Stimulated activated CD8-positive, alpha-beta memory T cell treated with anti-CD3 and anti-CD28 coated beads, Interleukin-15, amount 100 ng/mL, for 1 hour (primary cell): ENCODE results near the gene WDR44.
"Not testable (repeated sequence)": the region's sequence is repeated elsewhere in the genome, so short reads cannot be mapped to it uniquely, and the experiment has no call there.

Source experiments
- DNase-seq: peaks from one replicate; pipeline ENCODE4 v3.0.0-alpha.2; 2020; ENCODE audit warnings: low read depth

The WDR44 gene

DNA sequence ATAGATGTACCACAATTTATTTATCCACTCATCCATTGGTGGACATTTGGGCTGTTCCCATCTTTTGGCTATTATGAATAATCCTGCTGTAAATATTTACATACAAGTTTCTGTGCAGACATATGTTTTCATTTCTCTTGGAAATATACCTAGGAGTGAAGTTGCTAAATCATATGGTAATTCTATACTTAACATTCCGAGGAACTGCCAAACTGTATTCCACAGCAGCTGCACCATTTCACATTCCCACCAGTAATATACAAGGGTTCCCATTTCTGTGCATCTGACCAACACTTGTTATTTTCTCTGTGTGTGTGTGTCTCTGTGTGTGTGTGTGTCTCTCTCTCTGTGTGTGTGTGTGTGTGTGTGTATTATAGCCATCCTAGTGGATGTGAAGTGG lies 134.3 kb downstream of the WDR44 start:
- no peak for DNase-seq

DNA sequence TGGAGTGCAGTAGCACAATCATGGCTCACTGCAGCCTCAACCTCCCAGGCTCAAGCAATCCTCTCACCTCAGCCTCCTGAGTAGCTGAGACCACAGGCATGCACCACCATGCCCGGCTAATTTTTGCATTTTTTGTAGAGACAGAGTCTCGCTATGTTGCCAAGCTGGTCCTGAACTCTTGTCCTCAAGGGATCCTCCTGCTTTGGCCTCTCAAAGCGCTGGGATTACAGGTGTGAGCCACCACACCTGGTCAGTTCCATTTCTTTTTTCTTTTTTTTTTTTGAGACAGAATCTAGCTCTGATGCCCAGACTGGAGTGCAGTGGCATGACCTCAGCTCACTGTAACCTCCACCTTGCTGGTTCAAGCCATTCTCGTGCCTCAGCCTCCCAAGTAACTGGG lies 136.5 kb downstream of the WDR44 start:
- not testable (repeated sequence) for DNase-seq

DNA sequence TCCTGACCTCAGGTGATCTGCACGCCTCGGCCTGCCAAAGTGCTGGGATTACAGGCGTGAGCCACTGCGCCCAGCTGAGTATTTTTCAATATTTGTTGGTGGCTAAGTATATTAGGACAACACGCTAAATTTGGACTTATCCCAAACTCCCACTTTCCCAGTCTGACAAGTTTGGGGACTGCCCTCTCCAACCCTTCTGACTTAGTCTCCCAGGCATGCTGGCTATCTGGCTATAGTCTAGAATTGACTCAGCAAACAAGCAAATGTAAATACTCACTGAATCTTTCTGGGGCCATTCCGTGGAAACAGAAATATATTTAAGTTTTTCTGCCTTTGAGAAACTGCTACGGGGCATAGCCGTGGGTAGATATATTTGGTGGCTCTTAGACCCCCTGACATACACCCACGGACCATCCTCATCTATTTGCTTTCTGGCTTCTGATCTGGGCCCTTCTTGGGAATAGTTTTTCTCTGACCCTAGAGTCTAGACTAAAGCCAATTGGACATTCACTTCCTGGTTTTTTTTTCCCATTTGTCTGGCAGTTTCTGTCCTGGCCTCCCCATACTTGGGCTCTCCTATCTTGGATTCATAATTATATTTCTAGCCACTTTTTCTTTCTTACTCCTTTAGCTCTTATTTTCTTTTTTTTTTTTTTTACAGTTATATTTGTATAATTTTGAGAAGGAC lies 138.5 kb downstream of the WDR44 start:
- no peak for DNase-seq

DNA sequence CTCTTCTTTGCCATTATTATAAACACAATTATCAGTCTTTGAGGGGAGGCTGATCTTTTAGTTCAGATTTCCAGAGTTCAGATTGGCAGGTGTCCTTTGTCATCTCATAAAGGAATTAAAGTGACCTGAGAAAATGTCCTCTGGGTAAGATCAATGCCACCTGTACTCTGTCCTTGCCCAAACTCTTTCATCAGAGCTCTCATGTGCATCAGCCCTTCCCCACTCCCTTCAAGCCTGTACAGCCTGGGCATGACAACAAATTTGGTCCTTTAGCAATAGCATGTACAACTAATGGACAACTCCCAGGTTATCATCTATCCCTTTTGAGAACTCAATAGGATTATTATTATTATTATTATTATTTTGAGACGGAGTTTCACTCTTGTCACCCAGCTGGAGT lies 140.8 kb downstream of the WDR44 start:
- DNase-seq: not testable (repeated sequence)

DNA sequence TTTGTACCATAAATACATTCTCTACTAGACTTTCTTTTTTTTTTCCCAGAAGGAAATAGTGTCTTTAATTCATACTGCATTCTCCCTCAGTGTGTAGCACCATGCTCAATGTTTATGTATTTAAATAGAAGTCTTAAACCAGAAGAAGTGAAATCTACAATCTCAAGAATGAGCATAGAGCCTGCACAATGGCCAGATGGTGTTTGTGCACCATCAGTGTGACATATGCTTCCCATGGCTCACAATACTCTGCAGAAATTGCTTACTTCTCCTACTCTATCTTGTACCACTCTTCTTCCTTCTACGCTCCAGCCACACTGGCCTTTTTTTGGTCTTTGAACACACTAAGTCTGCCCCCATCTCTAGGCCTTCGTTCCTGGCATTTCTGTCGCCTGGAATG lies 147.1 kb downstream of the WDR44 start:
- no peak for DNase-seq

DNA sequence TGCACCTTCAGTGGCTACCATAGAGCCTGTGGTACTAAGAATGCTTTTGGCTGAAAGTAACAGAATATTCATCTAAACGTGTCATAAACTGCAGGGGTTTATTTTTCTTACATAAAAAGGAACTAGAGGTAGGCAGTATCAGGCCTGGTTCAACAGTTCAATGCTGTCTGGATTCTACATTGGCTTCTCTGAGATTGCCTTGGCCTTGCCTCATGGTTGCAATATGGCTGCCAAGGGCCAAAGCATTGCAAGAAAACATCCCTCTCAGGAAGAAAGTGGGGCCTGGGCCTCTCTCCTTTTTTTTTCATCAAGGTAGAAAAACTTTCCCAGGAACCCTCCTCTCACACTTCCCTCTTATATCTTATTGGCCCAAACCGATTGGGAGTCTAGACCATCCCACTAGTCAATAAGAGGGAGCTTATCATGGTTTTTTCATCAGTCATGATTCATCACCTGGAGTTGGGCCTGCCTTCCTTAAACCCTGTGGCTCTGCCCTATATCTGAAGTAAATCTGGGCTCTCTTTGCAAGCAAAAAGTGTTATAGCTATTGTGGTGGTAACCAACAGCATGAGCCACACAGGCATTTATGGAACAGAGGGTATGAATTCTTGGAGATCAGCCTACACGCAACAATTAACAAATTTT lies 147.9 kb downstream of the WDR44 start:
- DNase-seq: no peak

DNA sequence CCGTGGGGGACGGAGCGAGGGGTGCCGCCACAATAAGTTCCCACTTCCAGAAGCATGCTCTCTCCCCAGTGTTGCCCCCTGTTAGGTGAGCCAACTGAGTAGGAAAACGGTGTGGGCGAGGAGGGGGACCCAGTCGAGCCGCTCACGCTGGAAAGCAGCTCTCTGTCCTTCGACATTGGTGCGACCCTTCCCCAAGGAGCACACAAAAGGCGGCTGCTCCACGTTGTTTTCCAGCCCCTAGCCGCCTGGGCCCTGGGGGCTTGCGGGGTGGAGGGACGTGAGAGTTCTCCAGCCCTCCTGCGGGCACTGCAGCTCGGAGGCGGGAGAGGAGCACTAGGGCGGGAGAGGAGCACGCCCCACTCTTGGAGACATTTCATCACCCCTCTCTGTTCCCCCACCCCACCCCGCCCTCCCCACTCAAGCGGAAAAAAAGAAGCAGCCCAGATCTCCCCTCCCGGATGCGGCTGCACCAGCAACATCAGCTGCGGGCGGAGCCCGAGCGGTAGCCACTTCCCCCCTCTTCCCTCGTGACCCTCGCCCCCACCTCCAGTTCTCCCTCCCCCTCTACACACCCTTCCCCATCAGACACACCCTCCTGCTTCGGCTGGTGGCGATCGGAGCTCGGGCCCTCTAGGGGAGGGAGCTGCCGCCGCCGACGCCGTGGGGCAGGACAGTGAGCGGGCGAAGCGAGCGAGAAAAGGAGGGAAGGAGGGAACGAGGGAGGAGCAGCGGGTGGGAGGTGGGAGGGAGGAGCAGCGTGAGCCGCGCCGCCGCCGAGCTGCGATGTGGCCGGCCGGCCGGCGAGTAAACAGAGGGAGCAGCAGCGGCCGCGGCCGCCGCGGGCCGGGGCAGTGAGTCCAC lies 149.4 kb downstream of the WDR44 start, which contains the start of gene DOCK11:
TSS of gene DOCK11 (plus strand) at position 755 of the 861 bp plus-strand sequence. CDS start 157 bp downstream, outside the sequence.
- DNase-seq: peak; percentile 54

DNA sequence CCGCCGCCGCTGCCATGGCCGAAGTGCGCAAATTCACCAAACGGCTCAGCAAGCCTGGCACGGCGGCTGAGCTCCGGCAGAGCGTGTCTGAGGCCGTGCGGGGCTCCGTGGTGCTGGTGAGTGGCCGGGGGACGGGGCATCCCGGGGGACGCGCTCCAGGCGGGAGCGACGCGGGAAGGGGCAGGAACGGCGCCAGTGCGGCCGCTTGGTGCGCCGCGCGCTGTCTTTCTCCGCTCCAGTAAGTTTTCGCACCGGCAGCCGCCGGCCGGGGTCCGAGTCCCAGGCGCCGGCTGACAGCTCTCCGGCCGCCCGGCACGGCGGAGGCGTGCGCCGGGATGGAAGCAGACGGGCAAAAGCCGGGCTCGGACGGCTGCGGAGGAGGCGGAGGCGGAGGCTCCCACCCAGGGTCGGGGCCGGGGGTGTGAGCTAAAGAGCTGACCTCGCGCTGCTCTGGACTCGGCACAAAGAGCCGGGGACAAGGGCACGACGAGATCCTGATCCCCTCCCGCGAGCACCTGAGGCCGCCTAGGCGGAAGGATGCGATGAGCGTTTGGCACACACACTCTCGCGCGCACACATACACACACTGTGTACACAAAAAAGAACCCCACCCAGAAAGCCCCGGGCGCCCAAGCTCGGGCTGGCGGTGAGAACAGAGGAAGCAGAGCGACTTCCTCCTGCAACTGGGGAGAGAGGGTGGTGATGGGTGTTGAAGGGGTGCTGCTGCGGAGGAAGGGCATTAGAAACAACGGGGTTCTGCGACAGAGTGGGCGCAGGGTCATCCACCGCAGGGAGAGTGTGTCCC lies 150.3 kb downstream of the WDR44 start:
- DNase-seq: peak; percentile 55

DNA sequence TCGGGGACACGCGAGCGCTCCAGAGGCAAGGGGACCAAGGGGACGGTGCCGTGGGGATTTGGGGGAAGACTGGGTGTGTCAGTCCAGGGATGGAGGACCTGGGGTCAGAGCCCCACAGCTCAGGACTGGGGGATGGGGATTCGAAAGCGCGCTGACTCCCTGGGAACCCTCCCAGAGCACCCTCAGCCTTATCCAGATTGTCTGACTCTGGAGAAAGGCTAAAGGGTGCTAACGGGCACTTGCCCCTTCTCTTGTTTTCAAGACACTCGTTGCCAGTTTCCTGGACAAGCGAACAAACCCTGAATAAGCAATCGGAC lies 150.8 kb downstream of the WDR44 start:
- DNase-seq: no peak

DNA sequence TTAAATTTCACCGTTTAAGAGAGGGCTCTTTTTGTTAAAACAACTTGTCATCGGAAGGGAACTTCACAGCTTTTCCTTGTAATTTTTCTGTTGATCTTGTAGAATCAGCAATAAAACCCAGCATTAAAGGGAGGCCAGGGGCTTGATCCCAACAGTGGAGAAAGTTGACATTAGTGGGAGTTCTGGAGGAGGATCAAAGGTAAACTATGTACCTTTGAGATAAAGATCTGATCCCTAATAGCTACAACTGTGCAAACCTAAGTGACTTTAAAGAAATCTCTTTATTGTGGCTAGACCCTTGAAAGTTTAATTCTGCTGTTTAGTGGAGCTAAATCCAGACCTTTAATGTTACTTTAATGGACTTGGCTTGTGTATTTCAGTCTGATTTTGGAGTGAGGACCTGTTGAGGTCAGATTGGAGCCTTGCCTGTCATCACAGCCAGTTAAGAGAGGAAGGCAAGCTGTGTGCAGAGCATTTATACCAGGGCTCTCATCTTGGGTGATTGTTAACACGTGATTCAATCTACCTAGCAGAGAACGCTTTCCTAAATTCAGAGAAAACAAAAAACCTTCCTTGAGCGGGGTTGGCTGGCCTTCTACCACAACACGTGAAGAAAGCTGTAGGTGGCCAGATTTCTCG lies 151.4 kb downstream of the WDR44 start:
- no peak for DNase-seq

DNA sequence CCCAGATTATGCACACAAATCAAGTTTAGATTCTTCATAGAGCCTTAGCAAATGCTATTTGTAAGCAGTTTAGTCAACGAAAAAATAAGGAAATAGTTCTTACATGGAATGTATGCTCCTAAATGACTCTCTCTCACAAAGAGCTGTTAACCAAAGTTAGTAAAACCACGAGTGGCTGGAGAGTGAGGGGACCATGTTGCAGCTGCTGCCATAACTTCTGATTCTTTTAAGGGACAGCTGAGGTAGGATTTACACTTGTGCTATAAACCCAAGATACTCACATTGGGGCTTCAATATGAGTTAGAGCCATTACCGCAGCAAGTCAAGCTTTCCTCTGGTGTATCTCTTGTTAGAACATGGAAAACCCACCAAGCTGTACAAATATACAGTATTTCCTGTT lies 152.4 kb downstream of the WDR44 start:
- no peak for DNase-seq

DNA sequence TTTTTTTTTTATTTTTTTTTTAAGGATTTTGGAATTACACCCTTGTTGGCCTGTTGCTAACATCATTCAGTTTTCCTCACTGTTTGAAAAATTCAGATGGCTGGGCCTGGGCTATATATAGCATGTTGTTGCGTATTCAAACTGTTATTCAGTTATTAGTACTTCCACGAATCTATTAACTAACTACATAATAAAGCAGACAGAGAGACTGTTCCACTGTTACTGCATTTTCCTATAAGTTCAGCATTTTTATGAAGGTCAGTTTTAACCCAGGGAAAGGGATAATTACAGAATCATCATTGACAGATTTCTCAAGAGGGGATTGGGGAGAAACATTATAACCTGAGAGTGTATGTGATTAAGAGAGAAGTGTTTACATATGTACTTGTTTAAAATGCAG lies 152.8 kb downstream of the WDR44 start:
- DNase-seq: no peak

DNA sequence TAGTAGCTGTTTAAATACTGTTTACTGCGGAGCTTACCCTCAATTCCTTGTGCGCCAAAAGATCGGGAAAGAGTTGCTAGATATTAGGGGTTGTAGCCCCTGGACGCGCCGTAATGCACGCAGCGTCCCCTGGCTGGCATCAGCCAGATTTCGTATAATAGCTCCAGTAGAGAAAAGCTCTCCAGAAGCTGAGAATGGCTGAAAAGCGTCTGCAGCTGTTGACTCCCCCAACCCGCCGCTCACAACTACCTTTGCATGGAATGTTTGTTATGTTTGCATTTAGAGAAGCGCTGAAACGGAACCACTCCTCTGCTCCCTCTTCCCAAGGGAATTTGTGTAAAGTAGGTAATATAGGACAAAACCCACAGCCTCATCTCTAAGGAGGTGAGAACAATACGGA lies 153.4 kb downstream of the WDR44 start:
- DNase-seq: no peak
